A549 (cell line): Measurements from ENCODE around the gene RPN2. TPM values are rescaled to one million over a fixed set of nuclear protein-coding genes. Genes with fewer than 3 reads are reported as not detected.

Source experiments
- ATAC-seq, 2 experiments: fragments of 200-7000 bp in 1 of 2; fragments of >200 bp in 1 of 2; cut with Nextera tagmentation in 1 of 2; cut with Tn5 transposase in 1 of 2; 3 replicates each; pipeline versions ENCODE4 v1.8.0 to v1.9.1; 2018 to 2020; ENCODE audit warnings: mild to moderate bottlenecking in 1 of 2, moderate library complexity in 1 of 2
- CTCF ChIA-PET: fragments of 300-600 bp; sonication (Branson Sonifier 250); formaldehyde crosslinking; extraction: SDS; loops from one replicate; lab custom pipeline; 2021; ENCODE audit warnings: antibody characterized with exemption, inconsistent platforms; lab: Yijun Ruan, JAX
- POLR2A ChIA-PET: fragments of 350-600 bp; formaldehyde crosslinking; extraction: SDS; loops from one replicate; lab custom pipeline; 2021; ENCODE audit warnings: antibody characterized with exemption, inconsistent platforms; lab: Yijun Ruan, JAX
- DNase-seq, 2 experiments: peaks; one replicate each; pipeline versions ENCODE4 v3.0.0 to v3.0.0-alpha.2; 2011 to 2016; ENCODE audit warnings: low read depth in 1 of 2, low spot score in 1 of 2
- FAIRE-seq: peaks from 2 replicates; lab custom pipeline; 2011; peaks lifted over from hg19 to GRCh38; lab: Jason Lieb, UNC
- H3K27ac ChIP-seq, 2 experiments: fragments of >200 bp; sonication (Bioruptor Twin); formaldehyde crosslinking; 3 replicates each; pipeline ENCODE4 v1.5.1; 2016 to 2017
- H3K4me1 ChIP-seq: fragments of >200 bp; sonication (Bioruptor Twin); formaldehyde crosslinking; 3 replicates; pipeline ENCODE4 v1.6.1; 2016
- H3K4me2 ChIP-seq: fragments of >200 bp; sonication (Bioruptor Twin); formaldehyde crosslinking; 3 replicates; pipeline ENCODE4 v1.6.1; 2016
- H3K4me3 ChIP-seq: fragments of >200 bp; sonication (Bioruptor Twin); formaldehyde crosslinking; 3 replicates; pipeline ENCODE4 v1.5.1; 2016
- H3K9me3 ChIP-seq: fragments of >200 bp; sonication (Bioruptor Twin); formaldehyde crosslinking; 3 replicates; pipeline ENCODE4 v1.6.1; 2016
- BHLHE40 ChIP-seq: IDR thresholded peaks from 2 replicates; pipeline ENCODE4 v1.6.1; 2012; ENCODE audit warnings: low read depth, low read length, inconsistent platforms
- CBX2 ChIP-seq: fragments of 200-600 bp; sonication (generic); IDR thresholded peaks from 2 replicates; pipeline ENCODE4 v1.6.1; 2016; ENCODE audit warnings: low read depth, mild to moderate bottlenecking, borderline replicate concordance
- CBX8 ChIP-seq: fragments of 200-600 bp; sonication (generic); IDR thresholded peaks from 2 replicates; pipeline ENCODE4 v1.6.1; 2016
- CHD2 ChIP-seq: fragments of 150-350 bp; IDR thresholded peaks from 2 replicates; pipeline ENCODE4 v1.6.1; 2014; ENCODE audit warnings: low read length; ENCODE audit not compliant: partially characterized antibody
- FOSB ChIP-seq: fragments of 250-450 bp; sonication (Bioruptor Pico); IDR thresholded peaks from 2 replicates; pipeline ENCODE4 v1.5.0; 2020; ENCODE audit warnings: mild to moderate bottlenecking, moderate library complexity
- HDAC2 ChIP-seq: fragments of 200-600 bp; sonication (generic); IDR thresholded peaks from 2 replicates; pipeline ENCODE4 v1.6.1; 2016
- HOXA7 ChIP-seq: fragments of 250-450 bp; sonication (Bioruptor Pico); IDR thresholded peaks from 2 replicates; pipeline ENCODE4 v1.5.0; 2020; ENCODE audit warnings: mild to moderate bottlenecking, moderate library complexity
- HOXB5 ChIP-seq: fragments of 250-450 bp; sonication (Bioruptor Pico); IDR thresholded peaks from 2 replicates; pipeline ENCODE4 v1.5.0; 2020; ENCODE audit warnings: mild to moderate bottlenecking, moderate library complexity
- KDM1A ChIP-seq: fragments of 200-600 bp; sonication (generic); IDR thresholded peaks from 2 replicates; pipeline ENCODE4 v1.6.1; 2016; ENCODE audit warnings: low read depth, mild to moderate bottlenecking
- MYC ChIP-seq: IDR thresholded peaks from 2 replicates; pipeline ENCODE4 v1.6.1; 2012; ENCODE audit warnings: mild to moderate bottlenecking, inconsistent platforms, low read length, improper control_type of control experiment, borderline replicate concordance
- NPAS2 ChIP-seq: fragments of 250-450 bp; sonication (Bioruptor Pico); IDR thresholded peaks from 2 replicates; pipeline ENCODE4 v1.8.0; 2022; ENCODE audit warnings: mild to moderate bottlenecking, moderate library complexity, borderline replicate concordance
- NR3C1 ChIP-seq: fragments of >200 bp; sonication (Bioruptor Twin); formaldehyde crosslinking; IDR thresholded peaks from 3 replicates; pipeline ENCODE4 v1.6.1; 2017
- PHF8 ChIP-seq: fragments of 200-600 bp; sonication (generic); IDR thresholded peaks from 2 replicates; pipeline ENCODE4 v1.6.1; 2016; ENCODE audit warnings: low read depth, mild to moderate bottlenecking, antibody characterized with exemption, moderate library complexity, borderline replicate concordance
- RARB ChIP-seq: fragments of 250-450 bp; sonication (Bioruptor Pico); IDR thresholded peaks from 2 replicates; pipeline ENCODE4 v1.8.0; 2021; ENCODE audit warnings: mild to moderate bottlenecking, moderate library complexity
- RNF2 ChIP-seq: fragments of 200-600 bp; sonication (generic); IDR thresholded peaks from 2 replicates; pipeline ENCODE4 v1.6.1; 2016; ENCODE audit warnings: low read depth, mild to moderate bottlenecking, antibody characterized with exemption, moderate library complexity, borderline replicate concordance
- TP53 ChIP-seq: fragments of 250-450 bp; sonication (Bioruptor Pico); IDR thresholded peaks from 2 replicates; pipeline ENCODE4 v1.5.0; 2021; ENCODE audit warnings: mild to moderate bottlenecking, moderate library complexity
- ZC3H11A ChIP-seq: fragments of 450-650 bp; IDR thresholded peaks from 2 replicates; pipeline ENCODE4 v1.6.1; 2014; ENCODE audit warnings: antibody characterized with exemption, mild to moderate bottlenecking
- WGBS: methylation state at CpG from one replicate; pipeline ENCODE4 v1.1.6; 2017; ENCODE audit errors: missing lambda C conversion rate; 5-methylcytosine and 5-hydroxymethylcytosine counted together
- polyA plus RNA-seq, 4 experiments: library from polyadenylated mRNA; depleted of rRNA in 3 of 4; stranded (reverse); fragments of >200 nt; fragmentation: RNase III in 1 of 4; extraction: RNeasy Plus Mini Kit Qiagen cat#74134 plus additional on column Dnase treatment in 1 of 4; gene quantifications; 2 replicates in 3 of 4; 3 replicates in 1 of 4; pipeline ENCODE4 v1.2.3, GENCODE V29; 2011 to 2017
- TF ChIP-seq, protein P1 (sequence below): IDR thresholded peaks from 2 replicates; pipeline ENCODE4 v1.6.1; 2012
- TF ChIP-seq, protein P2 (sequence below): fragments of 250-450 bp; sonication (Bioruptor Pico); IDR thresholded peaks from 2 replicates; pipeline ENCODE4 v1.5.0; 2020; ENCODE audit warnings: low read depth, mild to moderate bottlenecking, moderate library complexity
- TF ChIP-seq, protein P3 (sequence below): fragments of >200 bp; sonication (Bioruptor Twin); formaldehyde crosslinking; IDR thresholded peaks from 3 replicates; pipeline ENCODE4 v1.6.1; 2016
- TF ChIP-seq, protein P4 (sequence below): fragments of 250-450 bp; sonication (Bioruptor Pico); IDR thresholded peaks from 2 replicates; pipeline ENCODE4 v1.5.0; 2021; ENCODE audit warnings: mild to moderate bottlenecking, moderate library complexity, borderline replicate concordance
- TF ChIP-seq, protein P5 (sequence below): IDR thresholded peaks from 2 replicates; pipeline ENCODE4 v1.6.1; 2012; ENCODE audit warnings: low read depth, borderline replicate concordance

RPN2 gene
- polyA plus RNA-seq, 2 of the 4 experiments (the other 2 are of a cell fraction), result 282 to 391 TPM

DNA sequence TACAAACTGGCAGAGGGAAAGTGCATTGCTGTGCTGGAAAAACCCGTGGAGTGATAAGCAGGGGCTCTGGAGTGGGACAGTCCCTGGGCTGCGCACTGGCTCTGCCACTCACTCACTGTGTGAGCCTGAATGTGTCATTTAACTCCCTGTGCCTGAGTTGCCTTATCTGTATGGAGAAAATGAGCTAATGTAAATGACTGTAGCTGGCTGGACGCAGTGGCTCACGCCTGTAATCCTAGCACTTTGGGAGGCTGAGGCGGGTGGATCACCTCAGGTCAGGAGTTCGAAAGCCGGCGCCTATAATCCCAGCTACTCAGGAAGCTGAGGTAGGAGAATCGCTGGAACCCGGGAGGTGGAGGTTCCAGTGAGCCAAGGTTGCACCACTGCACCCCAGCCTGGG lies 18.4 kb upstream of the RPN2 start:
- FAIRE-seq, result no peak
- no peak overlapping the region for H3K4me2 ChIP-seq
- no peaks in the 10 kb centered on the region for H3K9me3 ChIP-seq
- peak in 1 of 2 experiments; percentile 36; a peak in 1 of 6 replicates for ATAC-seq
- H3K4me1 ChIP-seq, result no peaks in the 10 kb centered on the region
- WGBS, result 78% methylated on average over 10 of the region's 10 CpGs
- POLR2A ChIA-PET, result no interaction called here
- CTCF ChIA-PET, result interaction anchor here (1.4 kb wide), 1 partner anchor 17 kb away, joined by 3 read pairs; no protein-coding TSS in a partner anchor
- H3K27ac ChIP-seq, result no peak overlapping the region
- H3K4me3 ChIP-seq, result no peak overlapping the region
- TF ChIP-seq NPAS2 (CRISPR knock-in tag), result no peak
- TF ChIP-seq, protein P1, sequence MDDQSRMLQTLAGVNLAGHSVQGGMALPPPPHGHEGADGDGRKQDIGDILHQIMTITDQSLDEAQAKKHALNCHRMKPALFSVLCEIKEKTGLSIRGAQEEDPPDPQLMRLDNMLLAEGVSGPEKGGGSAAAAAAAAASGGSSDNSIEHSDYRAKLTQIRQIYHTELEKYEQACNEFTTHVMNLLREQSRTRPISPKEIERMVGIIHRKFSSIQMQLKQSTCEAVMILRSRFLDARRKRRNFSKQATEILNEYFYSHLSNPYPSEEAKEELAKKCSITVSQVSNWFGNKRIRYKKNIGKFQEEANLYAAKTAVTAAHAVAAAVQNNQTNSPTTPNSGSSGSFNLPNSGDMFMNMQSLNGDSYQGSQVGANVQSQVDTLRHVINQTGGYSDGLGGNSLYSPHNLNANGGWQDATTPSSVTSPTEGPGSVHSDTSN, result no peak
- no peak for TF ChIP-seq FOSB (CRISPR knock-in tag)
- no peak for TF ChIP-seq HOXA7 (CRISPR knock-in tag)
- TF ChIP-seq TP53, result no peak
- TF ChIP-seq, protein P2, sequence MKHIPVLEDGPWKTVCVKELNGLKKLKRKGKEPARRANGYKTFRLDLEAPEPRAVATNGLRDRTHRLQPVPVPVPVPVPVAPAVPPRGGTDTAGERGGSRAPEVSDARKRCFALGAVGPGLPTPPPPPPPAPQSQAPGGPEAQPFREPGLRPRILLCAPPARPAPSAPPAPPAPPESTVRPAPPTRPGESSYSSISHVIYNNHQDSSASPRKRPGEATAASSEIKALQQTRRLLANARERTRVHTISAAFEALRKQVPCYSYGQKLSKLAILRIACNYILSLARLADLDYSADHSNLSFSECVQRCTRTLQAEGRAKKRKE (CRISPR knock-in tag), result no peak
- no peak for TF ChIP-seq CBX8
- TF ChIP-seq MYC, result no peak
- TF ChIP-seq CHD2, result no peak
- no peak for TF ChIP-seq RNF2
- no peak for TF ChIP-seq CBX2
- TF ChIP-seq KDM1A, result no peak
- no peak for TF ChIP-seq PHF8
- no peak for DNase-seq

DNA sequence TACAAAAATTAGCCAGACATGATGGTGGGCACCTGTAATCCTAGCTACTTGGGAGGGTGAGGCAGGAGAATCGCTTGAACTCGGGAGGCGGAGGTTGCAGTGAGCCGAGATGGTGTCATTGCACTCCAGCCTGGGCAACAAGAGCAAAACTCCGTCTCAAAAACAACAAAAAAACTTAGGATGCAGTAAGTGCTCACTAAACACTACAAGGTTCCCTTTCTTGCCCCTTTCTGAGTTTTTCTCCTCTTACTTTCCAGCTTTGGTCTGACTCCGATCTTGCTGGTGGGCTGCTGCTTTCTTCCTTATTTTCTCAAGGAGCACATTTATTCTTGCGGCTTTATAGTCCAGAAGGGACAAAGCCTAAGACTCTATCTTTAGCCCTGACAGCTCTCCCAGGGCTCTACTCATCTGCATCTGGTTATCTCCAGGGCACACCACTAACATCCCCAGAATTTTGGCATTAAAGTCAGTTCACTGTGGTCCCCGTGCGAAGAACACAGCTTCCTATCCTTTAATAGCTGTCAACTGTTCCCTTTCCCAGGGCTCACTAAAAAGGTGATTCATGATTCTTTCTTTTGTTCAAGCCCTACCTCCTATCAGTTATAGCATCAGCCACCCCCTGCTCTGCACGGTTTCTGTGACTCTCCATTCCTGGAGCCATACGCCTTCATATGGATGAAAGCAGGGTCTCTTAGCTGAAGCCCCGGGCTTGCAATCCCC lies 17.1 kb upstream of the RPN2 start:
- FAIRE-seq (no peak), DNase-seq (no peak), ATAC-seq (no peak; a peak in 1 of 6 replicates)
- ChIA-PET POLR2A (no interaction called here), CTCF (interaction anchor here (1.3 to 1.4 kb wide), 2 partner anchors 15 kb away, joined by 3 read pairs; no protein-coding TSS in a partner anchor)
- WGBS, result 76% methylated on average over 12 of the region's 12 CpGs
- H3K9me3 ChIP-seq, result no peaks in the 10 kb centered on the region
- TF ChIP-seq ZC3H11A (no peak), TP53 (no peak), NR3C1 (no peak), HDAC2 (no peak), RARB (CRISPR knock-in tag) (no peak), KDM1A (no peak), BHLHE40 (no peak), HOXB5 (CRISPR knock-in tag) (no peak)
- TF ChIP-seq, protein P3, sequence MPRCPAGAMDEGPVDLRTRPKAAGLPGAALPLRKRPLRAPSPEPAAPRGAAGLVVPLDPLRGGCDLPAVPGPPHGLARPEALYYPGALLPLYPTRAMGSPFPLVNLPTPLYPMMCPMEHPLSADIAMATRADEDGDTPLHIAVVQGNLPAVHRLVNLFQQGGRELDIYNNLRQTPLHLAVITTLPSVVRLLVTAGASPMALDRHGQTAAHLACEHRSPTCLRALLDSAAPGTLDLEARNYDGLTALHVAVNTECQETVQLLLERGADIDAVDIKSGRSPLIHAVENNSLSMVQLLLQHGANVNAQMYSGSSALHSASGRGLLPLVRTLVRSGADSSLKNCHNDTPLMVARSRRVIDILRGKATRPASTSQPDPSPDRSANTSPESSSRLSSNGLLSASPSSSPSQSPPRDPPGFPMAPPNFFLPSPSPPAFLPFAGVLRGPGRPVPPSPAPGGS, result no peak
- TF ChIP-seq, protein P4, sequence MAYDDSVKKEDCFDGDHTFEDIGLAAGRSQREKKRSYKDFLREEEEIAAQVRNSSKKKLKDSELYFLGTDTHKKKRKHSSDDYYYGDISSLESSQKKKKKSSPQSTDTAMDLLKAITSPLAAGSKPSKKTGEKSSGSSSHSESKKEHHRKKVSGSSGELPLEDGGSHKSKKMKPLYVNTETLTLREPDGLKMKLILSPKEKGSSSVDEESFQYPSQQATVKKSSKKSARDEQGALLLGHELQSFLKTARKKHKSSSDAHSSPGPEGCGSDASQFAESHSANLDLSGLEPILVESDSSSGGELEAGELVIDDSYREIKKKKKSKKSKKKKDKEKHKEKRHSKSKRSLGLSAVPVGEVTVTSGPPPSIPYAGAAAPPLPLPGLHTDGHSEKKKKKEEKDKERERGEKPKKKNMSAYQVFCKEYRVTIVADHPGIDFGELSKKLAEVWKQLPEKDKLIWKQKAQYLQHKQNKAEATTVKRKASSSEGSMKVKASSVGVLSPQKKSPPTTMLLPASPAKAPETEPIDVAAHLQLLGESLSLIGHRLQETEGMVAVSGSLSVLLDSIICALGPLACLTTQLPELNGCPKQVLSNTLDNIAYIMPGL (CRISPR knock-in tag), result no peak
- TF ChIP-seq, protein P5, sequence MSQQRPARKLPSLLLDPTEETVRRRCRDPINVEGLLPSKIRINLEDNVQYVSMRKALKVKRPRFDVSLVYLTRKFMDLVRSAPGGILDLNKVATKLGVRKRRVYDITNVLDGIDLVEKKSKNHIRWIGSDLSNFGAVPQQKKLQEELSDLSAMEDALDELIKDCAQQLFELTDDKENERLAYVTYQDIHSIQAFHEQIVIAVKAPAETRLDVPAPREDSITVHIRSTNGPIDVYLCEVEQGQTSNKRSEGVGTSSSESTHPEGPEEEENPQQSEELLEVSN, result no peak
- H3K4me1 ChIP-seq, result no peaks in the 10 kb centered on the region
- no peak overlapping the region for H3K4me2 ChIP-seq
- H3K27ac ChIP-seq, result no peak overlapping the region
- no peak overlapping the region for H3K4me3 ChIP-seq
